H1 (cell line): ENCODE measurements around the gene DBX2. TPM values are rescaled to one million over a fixed set of nuclear protein-coding genes. Genes with fewer than 3 reads are reported as not detected.

Experiments
- CTCF ChIA-PET: fragments of 300-600 bp; sonication (Branson Sonifier 250); formaldehyde crosslinking; loops from one replicate; lab custom pipeline; 2021; ENCODE audit not compliant: partially characterized antibody; lab: Charles Lee
- POLR2A ChIA-PET: fragments of 300-600 bp; sonication (Branson Sonifier 250); formaldehyde crosslinking; loops from one replicate; lab custom pipeline; 2021; ENCODE audit warnings: inconsistent platforms; ENCODE audit not compliant: partially characterized antibody; lab: Charles Lee
- DNase-seq, 2 experiments: peaks; one replicate each; pipeline versions ENCODE4 v3.0.0 to v3.0.0-alpha.2; 2010 to 2022; ENCODE audit warnings: low spot score in 2 of 2, low read depth in 1 of 2, mixed read lengths in 1 of 2
- FAIRE-seq: peaks from 2 replicates; lab custom pipeline; 2011; peaks lifted over from hg19 to GRCh38; lab: Jason Lieb, UNC
- H2AFZ ChIP-seq: 2 replicates; pipeline ENCODE4 v1.8.1; 2012; ENCODE audit warnings: low read length, inconsistent platforms
- H2AK5ac ChIP-seq: 2 replicates; pipeline ENCODE4 v1.6.1; 2013; ENCODE audit warnings: low read depth, low read length
- H2BK120ac ChIP-seq: replicated peaks from 2 replicates; pipeline ENCODE3; 2013; ENCODE audit warnings: low read depth, low read length, inconsistent platforms
- H2BK12ac ChIP-seq: 2 replicates; pipeline ENCODE4 v1.6.1; 2013; ENCODE audit warnings: low read depth, low read length
- H2BK15ac ChIP-seq: 2 replicates; pipeline ENCODE4 v1.6.1; 2013; ENCODE audit warnings: low read length
- H2BK20ac ChIP-seq: 2 replicates; pipeline ENCODE4 v1.6.1; 2013; ENCODE audit warnings: low read length
- H2BK5ac ChIP-seq: 2 replicates; pipeline ENCODE4 v1.6.1; 2013; ENCODE audit warnings: low read depth, low read length
- H3K14ac ChIP-seq: 2 replicates; pipeline ENCODE4 v1.6.1; 2013; ENCODE audit warnings: inconsistent platforms; ENCODE audit not compliant: insufficient read length
- H3K18ac ChIP-seq: 2 replicates; pipeline ENCODE4 v1.6.1; 2013; ENCODE audit warnings: low read length; ENCODE audit errors: extremely low read depth
- H3K23ac ChIP-seq: 2 replicates; pipeline ENCODE4 v1.6.1; 2013; ENCODE audit warnings: inconsistent platforms; ENCODE audit not compliant: insufficient read length
- H3K23me2 ChIP-seq: 2 replicates; pipeline ENCODE4 v1.6.1; 2013; ENCODE audit warnings: low read depth, low read length
- H3K27ac ChIP-seq: 2 replicates; pipeline ENCODE4 v1.6.1; 2011; ENCODE audit warnings: low read depth, low read length, inconsistent platforms
- H3K27me3 ChIP-seq, 4 experiments: replicated peaks in 1 of 4; 1 replicate in 1 of 4; 2 replicates in 3 of 4; pipeline versions ENCODE4 v1.6.1 to v1.8.1; 2011 to 2013; ENCODE audit warnings: low read length in 3 of 4, mild to moderate bottlenecking in 3 of 4, inconsistent platforms in 2 of 4, mixed read lengths in 2 of 4, moderate library complexity in 1 of 4; ENCODE audit not compliant: control insufficient read depth in 3 of 4, insufficient read depth in 3 of 4; ENCODE audit errors: extremely low read depth in 1 of 4
- H3K36me3 ChIP-seq, 4 experiments: 2 replicates each; pipeline versions ENCODE4 v1.6.1 to v1.8.1; 2011 to 2013; ENCODE audit warnings: mild to moderate bottlenecking in 4 of 4, low read length in 3 of 4, moderate library complexity in 2 of 4, control low read depth in 1 of 4, inconsistent platforms in 1 of 4; ENCODE audit not compliant: insufficient read depth in 4 of 4, control insufficient read depth in 2 of 4
- H3K4ac ChIP-seq: replicated peaks from 2 replicates; pipeline ENCODE3; 2013; ENCODE audit warnings: low read length, low read depth, mixed read lengths, inconsistent platforms; ENCODE audit not compliant: insufficient read length
- H3K4me1 ChIP-seq, 4 experiments: replicated peaks in 1 of 4; 1 replicate in 1 of 4; 2 replicates in 3 of 4; pipeline versions ENCODE4 v1.6.1 to v1.8.1; 2011 to 2013; ENCODE audit warnings: low read length in 3 of 4, inconsistent platforms in 2 of 4, mixed read lengths in 1 of 4; ENCODE audit not compliant: insufficient read depth in 4 of 4, control insufficient read depth in 3 of 4
- H3K4me2 ChIP-seq, 2 experiments: 2 replicates each; pipeline versions ENCODE4 v1.6.1 to v1.8.1; 2011 to 2013; ENCODE audit warnings: low read depth in 2 of 2, low read length in 2 of 2, control low read depth in 1 of 2, inconsistent platforms in 1 of 2, mild to moderate bottlenecking in 1 of 2; ENCODE audit not compliant: insufficient read depth in 1 of 2
- H3K4me3 ChIP-seq, 4 experiments: fragments of 200-600, 300-600 bp in 1 of 4; sonication (generic), shearing (Covaris generic), sonication (Bioruptor Twin) in 1 of 4; 2 replicates each; pipeline versions ENCODE4 v1.5.1 to v1.8.1; 2011 to 2016; ENCODE audit warnings: low read length in 4 of 4, low read depth in 3 of 4, control low read depth in 2 of 4, inconsistent platforms in 2 of 4, mild to moderate bottlenecking in 2 of 4, mixed read lengths in 1 of 4, moderate library complexity in 1 of 4; ENCODE audit not compliant: insufficient read depth in 2 of 4; ENCODE audit errors: extremely low read depth in 1 of 4
- H3K56ac ChIP-seq: replicated peaks from 2 replicates; pipeline ENCODE3; 2013; ENCODE audit warnings: low read depth, mild to moderate bottlenecking, mixed read lengths, low read length, inconsistent platforms; ENCODE audit not compliant: insufficient read length
- H3K79me1 ChIP-seq: 2 replicates; pipeline ENCODE4 v1.6.1; 2013; ENCODE audit warnings: low read depth, low read length, control low read depth
- H3K79me2 ChIP-seq, 2 experiments: 2 replicates each; pipeline versions ENCODE4 v1.6.1 to v1.8.1; 2012 to 2013; ENCODE audit warnings: low read length in 2 of 2, mild to moderate bottlenecking in 2 of 2, inconsistent platforms in 1 of 2; ENCODE audit not compliant: insufficient read depth in 2 of 2, control insufficient read depth in 1 of 2
- H3K9ac ChIP-seq, 4 experiments: replicated peaks in 1 of 4; 1 replicate in 1 of 4; 2 replicates in 3 of 4; pipeline versions ENCODE4 v1.6.1 to v1.8.1; 2011 to 2013; ENCODE audit warnings: low read depth in 3 of 4, low read length in 3 of 4, control low read depth in 2 of 4, mild to moderate bottlenecking in 2 of 4, moderate library complexity in 2 of 4, inconsistent platforms in 1 of 4; ENCODE audit errors: extremely low read depth in 1 of 4
- H3K9me3 ChIP-seq, 2 experiments: 2 replicates each; pipeline versions ENCODE4 v1.6.1 to v1.8.1; 2012 to 2013; ENCODE audit warnings: mild to moderate bottlenecking in 2 of 2, moderate library complexity in 2 of 2, control low read depth in 1 of 2, inconsistent platforms in 1 of 2, low read depth in 1 of 2, low read length in 1 of 2, mixed read lengths in 1 of 2; ENCODE audit not compliant: insufficient read depth in 2 of 2
- H4K20me1 ChIP-seq, 2 experiments: replicated peaks in 1 of 2; 2 replicates each; pipeline versions ENCODE3 to v1.8.1; 2011 to 2013; ENCODE audit warnings: inconsistent platforms in 2 of 2, low read length in 2 of 2, mild to moderate bottlenecking in 1 of 2; ENCODE audit not compliant: insufficient read depth in 2 of 2, control insufficient read depth in 1 of 2
- H4K5ac ChIP-seq: 2 replicates; pipeline ENCODE4 v1.6.1; 2013; ENCODE audit warnings: low read length, low read depth, mixed read lengths, inconsistent platforms; ENCODE audit not compliant: insufficient read length
- H4K8ac ChIP-seq: 2 replicates; pipeline ENCODE4 v1.8.0; 2013; ENCODE audit warnings: mild to moderate bottlenecking, moderate library complexity, low read length, inconsistent platforms; ENCODE audit not compliant: insufficient read depth; ENCODE audit errors: extremely low read depth
- H4K91ac ChIP-seq: replicated peaks from 2 replicates; pipeline ENCODE3; 2013; ENCODE audit warnings: low read length, mixed read lengths, inconsistent platforms; ENCODE audit not compliant: insufficient read length
- CTBP2 ChIP-seq: IDR thresholded peaks from 2 replicates; pipeline ENCODE4 v1.7.0; 2011; ENCODE audit warnings: borderline replicate concordance, mild to moderate bottlenecking, moderate library complexity, mixed read lengths, low read length; ENCODE audit not compliant: insufficient read depth, insufficient read length
- WGBS, 2 experiments: shearing (Covaris generic) in 1 of 2; methylation state at CpG; one replicate each; pipeline versions ENCODE4 v1.1.6 to v1.1.7; 2013 to 2015; ENCODE audit warnings: low lambda C conversion rate in 2 of 2, mixed read lengths in 2 of 2, inconsistent platforms in 1 of 2, low coverage in 1 of 2, missing lambda C conversion rate in 1 of 2; ENCODE audit not compliant: insufficient replicate concordance in 2 of 2, insufficient coverage in 1 of 2, insufficient read length in 1 of 2; ENCODE audit errors: extremely low coverage in 1 of 2, missing lambda C conversion rate in 1 of 2; 5-methylcytosine and 5-hydroxymethylcytosine counted together
- polyA plus RNA-seq, 7 experiments: library from polyadenylated mRNA; depleted of rRNA in 3 of 7; stranded (reverse) in 5 of 7; unstranded in 2 of 7; fragments of >200 nt in 5 of 7; fragments of 200-250 nt in 2 of 7; gene quantifications; 1 replicate in 5 of 7; 2 replicates in 1 of 7; 4 replicates in 1 of 7; pipeline versions ENCODE4 v1.2.1 to v1.2.3, GENCODE V29; 2011 to 2013; ENCODE audit warnings: missing spikeins in 2 of 7, mixed read lengths in 2 of 7
- total RNA-seq: library from RNA; stranded (reverse); fragmentation: NEBNext Ultra II Directional; extraction: Animal tissue kit (Norgen Biotek cat#: 25700); gene quantifications from 2 replicates; pipeline ENCODE4 v1.2.1, GENCODE V29; 2021

The DBX2 gene
- total and polyA plus RNA-seq, 2 of the 8 experiments (the other 6 are each of a cell fraction or from before 2014, with no cell fraction given) = 0.06 TPM; not detected in 1

GRCh38 chr12:45040977-45041376, 9.9 kb downstream of the DBX2 start:
- no peak overlapping the region for H4K8ac ChIP-seq
- no peak overlapping the region for H4K91ac ChIP-seq
- no peak overlapping the region for H2BK5ac ChIP-seq
- H2AFZ ChIP-seq = no peak overlapping the region
- H3K18ac ChIP-seq = no peak overlapping the region
- H2BK20ac ChIP-seq = no peak overlapping the region
- no peaks in the 10 kb centered on the region for H3K4me1 ChIP-seq
- no peak for TF ChIP-seq CTBP2
- TF ChIP-seq, all 59 proteins: peak for 0
- Histone ChIP-seq H2AK5ac (no peak overlapping the region), H3K23me2 (no peaks in the 10 kb centered on the region), H3K36me3 (no peaks in the 10 kb centered on the region), H3K23ac (no peak overlapping the region), H3K9me3 (no peaks in the 10 kb centered on the region), H3K4me2 (no peak overlapping the region), H3K79me2 (no peaks in the 10 kb centered on the region), H2BK120ac (no peak overlapping the region), H3K56ac (no peak overlapping the region), H3K79me1 (no peaks in the 10 kb centered on the region), H3K4ac (no peak overlapping the region), H2BK15ac (no peak overlapping the region), H4K5ac (no peak overlapping the region), H3K9ac (no peak overlapping the region), H3K4me3 (no peak overlapping the region), H3K27me3 (no peaks in the 10 kb centered on the region), H2BK12ac (no peak overlapping the region), H3K14ac (no peak overlapping the region), H4K20me1 (no peaks in the 10 kb centered on the region), H3K27ac (no peak overlapping the region)
- WGBS, 2 experiments = 79% methylated on average over 2 of the region's 2 CpGs; no CpG with 5 or more reads in 1 of the 2 experiments
- FAIRE-seq = no peak
- DNase-seq = no peak
- ChIA-PET CTCF (interaction anchor here (0.5 kb wide), 1 partner anchor 100 kb away, joined by 3 read pairs; no protein-coding TSS in a partner anchor), POLR2A (no interaction called here)
